Pancreas (tissue), 10 donors: Measurements from ENCODE around the gene PCTP. TPM values are rescaled to one million over a fixed set of nuclear protein-coding genes. Genes with fewer than 3 reads are reported as not detected.

Experiments
- ATAC-seq, 4 donors: fragments of 200-7000 bp; cut with Tn5 transposase; one replicate each; pipeline versions ENCODE4 v1.8.0 to v1.9.1; 2020; ENCODE audit warnings: mild to moderate bottlenecking in 4 of 4, moderate library complexity in 4 of 4
- DNase-seq, 6 donors: peaks; one replicate each; pipeline ENCODE4 v3.0.0-alpha.2; 2020
- FAIRE-seq: peaks from 2 replicates; lab custom pipeline; 2012; peaks lifted over from hg19 to GRCh38; lab: Jason Lieb, UNC
- H3K27ac ChIP-seq, 4 donors: fragments of 200-600 bp; sonication (generic); 1 replicate in 3 of 4; 2 replicates in 1 of 4; pipeline versions ENCODE4 v1.5.0 to v1.8.0; 2020
- H3K27me3 ChIP-seq, 4 donors: fragments of 200-600 bp; one replicate each; pipeline ENCODE4 v1.8.0; 2021
- H3K36me3 ChIP-seq, 3 donors: fragments of 200-600 bp; sonication (generic) in 1 of 3; one replicate each; pipeline versions ENCODE4 v1.5.0 to v1.8.0; 2020 to 2021
- H3K4me1 ChIP-seq, 3 donors: fragments of 200-600 bp; one replicate each; pipeline ENCODE4 v1.8.0; 2021
- H3K4me3 ChIP-seq, 4 donors: fragments of 200-600 bp; sonication (generic) in 2 of 4; one replicate each; pipeline versions ENCODE4 v1.5.0 to v1.8.0; 2020 to 2021
- H3K9me3 ChIP-seq, 4 donors: fragments of 200-600 bp; one replicate each; pipeline ENCODE4 v1.8.0; 2021
- CTCF ChIP-seq, 4 donors: fragments of 200-600 bp; sonication (generic) in 3 of 4; IDR thresholded peaks; one replicate each; pipeline versions ENCODE4 v1.5.0 to v1.8.0; 2021; ENCODE audit warnings: antibody characterized with exemption in 4 of 4
- WGBS, 2 donors: extraction: QIAGEN DNeasy Blood & Tissue Kit; methylation state at CpG; one replicate each; pipeline ENCODE4 v1.1.7; 2013; 5-methylcytosine and 5-hydroxymethylcytosine counted together
- intact Hi-C, 3 donors: fragments of 100-400 bp; cut with DNase I; formaldehyde crosslinking; loops; one replicate each; pipeline versions ENCODE4 v1.11.1 to v1.14.2; 2022
- polyA plus RNA-seq, 2 donors: library from polyadenylated mRNA; stranded (reverse); fragments of 200-250 nt; gene quantifications; one replicate each; pipeline ENCODE4 v1.2.3, GENCODE V29; 2013
- total RNA-seq, 6 donors: library from RNA; stranded (reverse); fragmentation: NEBNext Ultra II Directional in 4 of 6; extraction: Animal tissue kit (Norgen Biotek cat#: 25700) in 4 of 6; gene quantifications; one replicate each; pipeline versions ENCODE4 v1.2.1 to v1.2.4, GENCODE V29; 2021 to 2023
- donor health status: healthy with polysubstance abuse.
- donor health status: DM: no; HTN: no; CAD: no; lungs with moderate emphysema.
- donor health status: DM: no; HTN: no; CAD: no.
- donor health status: control.
- donor health status: control.
- donor health status: Bipolar disorder and iron deficiency.
- donor health status: DM: yes; HTN: yes; CAD: no.
- donor health status: DM: no; HTN: no; CAD: no.
- donor health status: DM: no; HTN: no; CAD: no.
- donor health status: DM: yes; HTN: yes; CAD: no.

Gene PCTP
- total and polyA plus RNA-seq, 8 donors = 3.9 to 9.3 (median 6.5) TPM

DNA sequence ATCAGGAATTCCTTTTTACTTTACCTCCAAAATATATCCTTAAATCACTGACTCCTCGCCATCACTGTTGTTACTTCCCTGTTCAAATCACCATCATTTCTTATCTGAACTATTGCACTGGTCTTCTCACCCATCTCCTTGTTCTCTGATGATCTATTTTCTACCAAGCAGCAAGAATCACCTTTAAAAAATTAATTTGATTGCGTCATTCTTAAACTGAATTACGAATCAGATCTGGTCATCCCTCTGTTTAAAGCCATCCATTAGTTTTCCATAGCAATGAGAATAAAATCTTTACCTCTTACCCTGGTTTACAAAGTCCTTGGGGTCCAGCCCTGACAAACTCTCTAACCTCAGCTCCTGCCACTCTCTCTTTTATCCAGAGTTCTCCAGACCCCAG, 14.6 kb downstream of the PCTP start:
- Histone ChIP-seq H3K27ac (no peak overlapping the region), H3K9me3 (no peaks in the 10 kb centered on the region), H3K27me3 (no peaks in the 10 kb centered on the region), H3K4me1 (no peaks in the 10 kb centered on the region), H3K4me3 (no peak overlapping the region), H3K36me3 (no peaks in the 10 kb centered on the region)
- no peak for DNase-seq
- no peak for FAIRE-seq
- no peak for TF ChIP-seq CTCF (IDR thresholded peaks at IDR 0.05)
- intact Hi-C loops = no loop called here
- no peak for ATAC-seq
- 91 to 95% methylated on average over 3 of the region's 3 CpGs for WGBS, 2 donors

- FAIRE-seq = no peak
- H3K4me3 ChIP-seq = no peak overlapping the region
- H3K4me1 ChIP-seq = no peaks in the 10 kb centered on the region
- intact Hi-C loops = no loop called here
- H3K27me3 ChIP-seq = no peaks in the 10 kb centered on the region
- ATAC-seq = no peak
- H3K27ac ChIP-seq = no peak overlapping the region
- H3K36me3 ChIP-seq = peaks cover 0 to 12% (median 6%) of the 10 kb centered on the region in 3 donors
- no peak for TF ChIP-seq CTCF (IDR thresholded peaks at IDR 0.05)
- DNase-seq = no peak
- no peaks in the 10 kb centered on the region for H3K9me3 ChIP-seq
Observed at GRCh38 chr17:55768936-55769624, 18.2 kb downstream of the PCTP start.

DNA sequence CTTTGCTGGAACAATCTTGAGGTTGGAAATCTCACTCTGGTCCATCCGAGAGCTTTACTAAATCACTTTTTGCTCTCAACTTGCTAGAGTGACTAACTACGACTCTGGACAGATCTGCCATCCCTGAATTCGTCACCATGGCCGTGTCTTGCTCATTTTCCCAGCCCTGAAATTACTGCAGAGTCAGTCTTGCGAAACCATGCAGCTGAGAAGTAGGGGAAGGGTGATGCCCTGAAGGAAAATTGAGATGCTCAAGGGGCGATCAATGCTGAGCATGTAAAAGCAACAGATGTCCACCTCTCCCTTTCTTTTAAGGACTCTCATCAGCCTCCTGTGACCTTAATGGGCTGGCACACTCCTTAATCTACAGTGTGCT, 18.8 kb downstream of the PCTP start:
- intact Hi-C loops = no loop called here
- no peak for FAIRE-seq
- DNase-seq = no peak
- Histone ChIP-seq H3K27me3 (no peaks in the 10 kb centered on the region), H3K4me1 (no peaks in the 10 kb centered on the region), H3K4me3 (no peak overlapping the region), H3K27ac (no peak overlapping the region), H3K36me3 (peaks cover 0 to 12% (median 6%) of the 10 kb centered on the region in 3 donors), H3K9me3 (no peaks in the 10 kb centered on the region)
- no peak for TF ChIP-seq CTCF (IDR thresholded peaks at IDR 0.05)
- peak in 2 of 4 donors; percentile 28 to 71 for ATAC-seq
- WGBS, 2 donors = 78 to 85% methylated on average over 6 of the region's 6 CpGs

DNA sequence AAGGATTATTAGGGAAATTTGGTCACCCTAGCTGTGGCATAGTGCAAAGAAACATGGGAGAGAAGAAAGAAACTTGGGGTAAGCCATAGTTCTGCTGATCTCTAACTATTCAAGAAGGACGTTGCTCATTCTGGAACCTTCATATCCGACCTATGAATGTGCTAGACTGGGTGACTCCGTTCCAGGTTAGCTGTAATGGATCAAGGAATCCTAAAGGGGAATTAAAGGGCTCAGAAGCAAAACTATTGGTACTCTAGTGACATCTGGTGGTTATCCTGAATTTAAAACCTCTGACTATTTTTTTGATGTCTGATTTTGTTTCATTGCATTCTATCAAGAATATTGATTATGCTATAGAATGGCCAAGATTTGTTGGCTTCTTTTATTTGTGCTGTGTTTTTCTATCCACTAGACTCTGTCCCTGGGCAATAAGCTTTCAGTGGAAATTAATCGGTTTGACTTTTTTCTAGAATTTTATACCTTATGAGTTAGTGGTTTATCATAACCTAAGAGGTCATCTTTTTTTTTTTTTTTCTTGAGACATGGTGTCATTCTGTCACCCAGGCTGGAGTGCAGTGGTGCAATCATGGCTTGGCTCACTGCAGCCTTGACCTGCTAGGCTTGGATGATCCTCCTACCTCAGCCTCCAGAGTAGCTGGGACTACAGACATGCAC, 19.5 kb downstream of the PCTP start:
- peaks cover 0 to 16% (median 6%) of the 10 kb centered on the region in 3 donors for H3K36me3 ChIP-seq
- DNase-seq (no peak), ATAC-seq (peak; percentile 46 to 77 (median 66)), FAIRE-seq (peak; percentile 13)
- peak in 3 of 4 donors; percentile 18 to 36 (median 36) for TF ChIP-seq CTCF (IDR thresholded peaks at IDR 0.05)
- intact Hi-C loops = loop anchor here in 2 of 3 donors (5.0 to 10.0 kb wide), 2 partner anchors 246 to 248 kb away; no protein-coding TSS in a partner anchor
- no peaks in the 10 kb centered on the region for H3K9me3 ChIP-seq
- H3K27ac ChIP-seq = no peak overlapping the region
- 35 to 49% methylated on average over 4 of the region's 4 CpGs for WGBS, 2 donors
- no peaks in the 10 kb centered on the region for H3K27me3 ChIP-seq
- H3K4me3 ChIP-seq = no peak overlapping the region
- H3K4me1 ChIP-seq = no peaks in the 10 kb centered on the region

DNA sequence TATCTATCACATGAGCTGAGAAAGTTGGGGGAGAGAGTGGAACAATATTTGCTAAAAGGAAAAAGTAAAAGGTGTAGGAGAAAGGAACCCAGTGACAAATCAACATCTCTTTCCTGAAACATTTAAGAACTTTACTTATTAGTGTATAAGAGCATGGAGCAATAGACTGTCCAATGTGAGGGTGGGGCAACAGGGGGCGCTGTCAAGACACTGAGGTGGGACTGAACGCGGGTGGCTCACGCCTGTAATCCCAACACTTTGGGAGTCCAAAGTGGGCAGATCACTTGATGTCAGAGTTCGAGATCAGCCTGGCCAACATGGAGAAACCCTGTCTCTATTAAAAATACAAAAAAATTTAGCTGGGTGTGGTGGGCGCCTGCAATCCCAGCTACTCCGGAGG, 21.2 kb downstream of the PCTP start:
- intact Hi-C loops = loop anchor here in 2 of 3 donors (5.0 to 10.0 kb wide), 2 partner anchors 247 to 250 kb away; no protein-coding TSS in a partner anchor

More for the DNA sequence above, 21.2 kb downstream of the PCTP start:
- DNase-seq (no peak), FAIRE-seq (no peak), ATAC-seq (no peak)
- Histone ChIP-seq H3K4me3 (no peak overlapping the region), H3K36me3 (peaks cover 0 to 27% (median 6%) of the 10 kb centered on the region in 3 donors), H3K4me1 (no peaks in the 10 kb centered on the region), H3K27ac (no peak overlapping the region), H3K27me3 (no peaks in the 10 kb centered on the region), H3K9me3 (no peaks in the 10 kb centered on the region)
- WGBS, 2 donors = 93 to 95% methylated on average over 7 of the region's 7 CpGs
- TF ChIP-seq CTCF (IDR thresholded peaks at IDR 0.05) = no peak
